ENCODE data around the gene BFSP2. TPM values are rescaled to one million over a fixed set of nuclear protein-coding genes. Genes with fewer than 3 reads are reported as not detected.

BFSP2 gene
- polyA plus RNA-seq, 1 experiment: not detected

- no peaks in the 10 kb centered on the region for H3K36me3 ChIP-seq (ENCODE audit: control insufficient read depth, insufficient read depth, low read length)
- no peak for DNase-seq (ENCODE audit: low read depth)
- CTCF ChIA-PET: interaction anchor here (0.6 to 2.0 kb wide), 3 partner anchors 9 to 989 kb away, joined by 3 to 5 read pairs (median 3); no protein-coding TSS in a partner anchor
- H3K4me3 ChIP-seq (ENCODE audit: low read depth, low read length): no peak overlapping the region
- no peak for TF ChIP-seq CTCF (IDR thresholded peaks at IDR 0.05; ENCODE audit: insufficient read depth, low read depth, low read length)
- H3K27me3 ChIP-seq (ENCODE audit: control insufficient read depth, insufficient read depth, low read length): peaks cover 3% of the 10 kb centered on the region
- POLR2A ChIA-PET: no interaction called here
These were observed 48.1 kb downstream of the BFSP2 start for GRCh38 chr3:133447750-133448477.

GRCh38 chr3:133448478-133449122 is 48.7 kb downstream of the BFSP2 start:
- ChIA-PET POLR2A (no interaction called here), CTCF (interaction anchor here (0.6 kb wide), 2 partner anchors 31 to 990 kb away, joined by 3 read pairs; no protein-coding TSS in a partner anchor)
- H3K4me3 ChIP-seq (ENCODE audit: low read depth, low read length): no peak overlapping the region
- H3K27me3 ChIP-seq (ENCODE audit: control insufficient read depth, insufficient read depth, low read length): peaks cover 3% of the 10 kb centered on the region
- TF ChIP-seq CTCF (IDR thresholded peaks at IDR 0.05; ENCODE audit: insufficient read depth, low read depth, low read length): no peak
- H3K36me3 ChIP-seq (ENCODE audit: control insufficient read depth, insufficient read depth, low read length): no peaks in the 10 kb centered on the region
- DNase-seq (ENCODE audit: low read depth): no peak

GRCh38 chr3:133451309-133451708 is 51.5 kb downstream of the BFSP2 start:
- POLR2A ChIA-PET: no interaction called here
- CTCF ChIA-PET: interaction anchor here (0.9 to 1.4 kb wide), 2 partner anchors 9 to 410 kb away, joined by 3 to 4 read pairs; no protein-coding TSS in a partner anchor
- TF ChIP-seq CTCF (IDR thresholded peaks at IDR 0.05; ENCODE audit: insufficient read depth, low read depth, low read length): no peak
- no peak for DNase-seq (ENCODE audit: low read depth)
- no peak overlapping the region for H3K4me3 ChIP-seq (ENCODE audit: low read depth, low read length)
- H3K36me3 ChIP-seq (ENCODE audit: control insufficient read depth, insufficient read depth, low read length): no peaks in the 10 kb centered on the region
- H3K27me3 ChIP-seq (ENCODE audit: control insufficient read depth, insufficient read depth, low read length): peaks cover 1% of the 10 kb centered on the region; the same call in 1 of the 2 replicates

- no peak overlapping the region for H3K4me3 ChIP-seq (ENCODE audit: low read depth, low read length)
- DNase-seq (ENCODE audit: low read depth): peak; percentile 19
- ChIA-PET CTCF (interaction anchor here (0.6 to 2.1 kb wide), 7 partner anchors 12 to 1431 kb away, joined by 3 to 7 read pairs (median 4); no protein-coding TSS in a partner anchor), POLR2A (no interaction called here)
- H3K36me3 ChIP-seq (ENCODE audit: control insufficient read depth, insufficient read depth, low read length): no peaks in the 10 kb centered on the region
- peaks cover 1% of the 10 kb centered on the region; the same call in 1 of the 2 replicates for H3K27me3 ChIP-seq (ENCODE audit: control insufficient read depth, insufficient read depth, low read length)
- no peak for TF ChIP-seq CTCF (IDR thresholded peaks at IDR 0.05; ENCODE audit: insufficient read depth, low read depth, low read length)
These were observed 52.9 kb downstream of the BFSP2 start for GRCh38 chr3:133452641-133453319.

GRCh38 chr3:133453383-133453782 is 53.5 kb downstream of the BFSP2 start:
- Histone ChIP-seq H3K4me3 (ENCODE audit: low read depth, low read length) (no peak overlapping the region), H3K27me3 (ENCODE audit: control insufficient read depth, insufficient read depth, low read length) (peaks cover 1% of the 10 kb centered on the region; the same call in 1 of the 2 replicates), H3K36me3 (ENCODE audit: control insufficient read depth, insufficient read depth, low read length) (no peaks in the 10 kb centered on the region)
- DNase-seq (ENCODE audit: low read depth): no peak
- ChIA-PET POLR2A (no interaction called here), CTCF (interaction anchor here (0.6 to 2.1 kb wide), 7 partner anchors 11 to 750 kb away, joined by 3 to 7 read pairs (median 4); no protein-coding TSS in a partner anchor)
- TF ChIP-seq CTCF (IDR thresholded peaks at IDR 0.05; ENCODE audit: insufficient read depth, low read depth, low read length): no peak

All from BJ (cell line).